ENCODE results near the gene POMGNT2. TPM values are rescaled to one million over a fixed set of nuclear protein-coding genes. Genes with fewer than 3 reads are reported as not detected.

Gene POMGNT2
- total RNA-seq, 1 donor from 2014 or later, result 23.0 TPM

GRCh38 chr3:43104660-43105595, 951 bp downstream of the POMGNT2 start:
- intact Hi-C loops (cut with DNase I), result no loop called here
- ATAC-seq, result no peak
- DNase-seq (ENCODE audit: missing footprints), result no peak

DNA sequence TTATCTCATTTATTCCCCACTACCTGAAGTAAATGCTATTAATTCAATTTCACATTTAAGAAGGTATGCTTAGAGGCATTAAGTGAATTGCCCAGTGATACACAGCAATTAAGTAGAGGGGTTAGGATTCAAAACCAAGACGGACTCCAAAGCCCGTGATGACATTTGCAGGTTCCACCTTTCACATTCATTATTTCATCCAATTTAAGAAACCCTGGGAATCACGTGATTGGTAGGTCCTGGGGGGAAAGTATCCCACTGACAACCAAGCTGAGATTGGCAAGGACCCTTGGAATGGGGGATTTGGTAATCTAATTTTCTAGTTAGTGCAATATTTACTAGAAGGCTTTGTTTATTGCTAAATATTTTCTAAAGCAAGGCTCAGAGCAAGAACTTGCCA, 1.8 kb downstream of the POMGNT2 start:
- DNase-seq (ENCODE audit: missing footprints) (no peak), ATAC-seq (no peak)
- intact Hi-C loops (cut with DNase I), result no loop called here

GRCh38 chr3:43102773-43103480, 3.0 kb downstream of the POMGNT2 start:
- ATAC-seq, result peak; percentile 26
- DNase-seq (ENCODE audit: missing footprints), result no peak
- intact Hi-C loops (cut with DNase I), result no loop called here

DNA sequence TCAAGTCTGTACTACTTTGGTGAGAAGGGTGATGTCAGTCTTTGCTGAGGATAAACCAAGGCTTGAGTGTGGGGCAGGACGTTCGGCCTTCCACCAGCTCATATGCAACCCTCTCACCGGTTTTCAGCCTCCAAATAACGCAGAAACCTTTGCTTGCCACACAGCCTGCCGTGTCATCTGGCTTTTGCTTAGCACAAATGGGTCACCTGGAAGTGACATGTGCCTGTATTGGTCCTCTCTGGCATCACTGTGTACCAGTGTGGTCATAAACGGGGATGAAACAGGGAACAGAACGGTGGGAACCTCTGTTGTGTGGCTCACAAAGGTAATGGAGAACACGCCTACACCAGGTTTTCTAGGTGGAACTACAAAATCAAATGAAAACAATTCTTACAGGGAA, 7.1 kb downstream of the POMGNT2 start:
- no peak for DNase-seq (ENCODE audit: missing footprints)
- intact Hi-C loops (cut with DNase I), result no loop called here
- no peak for ATAC-seq

DNA sequence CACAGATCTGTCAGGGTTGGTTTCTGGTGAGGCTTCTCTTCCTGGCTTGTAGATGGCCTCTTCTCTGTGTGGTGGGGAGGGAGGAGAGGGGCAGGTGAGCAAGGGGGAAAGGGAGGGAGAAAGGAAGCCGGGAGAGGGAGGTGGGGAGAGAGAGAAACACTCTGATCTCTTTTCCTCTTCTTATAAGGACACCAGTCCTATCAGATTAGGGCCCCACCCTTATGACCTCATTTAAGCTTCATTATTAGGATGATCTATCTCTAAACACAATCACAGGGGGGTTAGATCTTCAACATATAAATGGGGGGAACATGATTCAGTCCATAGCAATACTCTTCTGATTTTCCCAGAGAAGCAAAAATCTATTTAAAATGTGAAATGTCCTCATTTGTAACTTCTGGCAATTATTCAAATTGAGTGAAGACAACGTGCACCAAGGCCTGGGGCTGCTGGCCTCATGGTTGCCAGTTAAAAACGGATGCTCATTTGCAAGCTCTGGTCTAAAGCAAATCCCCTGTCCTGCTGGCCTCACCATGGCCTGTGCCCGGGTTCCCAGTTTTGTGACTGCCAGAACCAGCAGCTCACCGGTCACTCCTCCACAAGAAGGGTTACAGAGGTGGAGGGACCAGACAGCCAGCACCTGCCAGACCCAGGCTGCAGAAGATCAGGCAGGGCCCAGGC, 8.3 kb downstream of the POMGNT2 start:
- ATAC-seq (no peak), DNase-seq (ENCODE audit: missing footprints) (no peak)
- intact Hi-C loops (cut with DNase I), result no loop called here

GRCh38 chr3:43096761-43097160, 9.1 kb downstream of the POMGNT2 start:
- no peak for DNase-seq (ENCODE audit: missing footprints)
- intact Hi-C loops (cut with DNase I), result no loop called here
- no peak for ATAC-seq

GRCh38 chr3:43095370-43095769, 10.5 kb downstream of the POMGNT2 start:
- ATAC-seq, result no peak
- intact Hi-C loops (cut with DNase I), result no loop called here

GRCh38 chr3:43094851-43095250, 11.0 kb downstream of the POMGNT2 start:
- intact Hi-C loops (cut with DNase I), result no loop called here
- ATAC-seq (no peak), DNase-seq (ENCODE audit: missing footprints) (no peak)

More at GRCh38 chr3:43095370-43095769, 10.5 kb downstream of the POMGNT2 start:
- DNase-seq (ENCODE audit: missing footprints), result no peak

- intact Hi-C loops (cut with DNase I), result no loop called here
- ATAC-seq (no peak), DNase-seq (ENCODE audit: missing footprints) (no peak)
These were observed 11.5 kb downstream of the POMGNT2 start for GRCh38 chr3:43094381-43094780.

DNA sequence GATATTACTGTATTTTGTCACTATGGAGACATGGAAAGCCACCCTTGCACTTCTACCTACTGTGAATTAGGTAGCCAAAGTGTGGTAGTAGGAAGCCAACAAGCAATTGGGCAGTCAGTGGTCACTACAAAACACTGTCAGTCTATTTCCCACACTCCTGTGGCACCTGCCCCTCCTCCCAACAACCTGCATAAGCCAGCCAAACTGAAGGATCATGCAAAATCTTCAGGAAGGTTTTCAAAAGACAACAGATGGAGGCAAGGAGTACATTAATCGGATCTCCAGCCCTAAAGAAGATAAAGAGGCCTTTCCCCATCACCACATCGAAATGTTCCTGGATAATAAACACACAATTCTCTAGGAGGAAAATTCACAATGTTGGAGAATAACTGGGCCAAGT, 11.9 kb downstream of the POMGNT2 start:
- no peak for ATAC-seq
- DNase-seq (ENCODE audit: missing footprints), result no peak
- intact Hi-C loops (cut with DNase I), result no loop called here

GRCh38 chr3:43093006-43093405, 12.9 kb downstream of the POMGNT2 start:
- DNase-seq (ENCODE audit: missing footprints), result no peak
- no peak for ATAC-seq
- intact Hi-C loops (cut with DNase I), result no loop called here

GRCh38 chr3:43091481-43091880, 14.4 kb downstream of the POMGNT2 start:
- intact Hi-C loops (cut with DNase I), result no loop called here
- ATAC-seq (no peak), DNase-seq (ENCODE audit: missing footprints) (no peak)

DNA sequence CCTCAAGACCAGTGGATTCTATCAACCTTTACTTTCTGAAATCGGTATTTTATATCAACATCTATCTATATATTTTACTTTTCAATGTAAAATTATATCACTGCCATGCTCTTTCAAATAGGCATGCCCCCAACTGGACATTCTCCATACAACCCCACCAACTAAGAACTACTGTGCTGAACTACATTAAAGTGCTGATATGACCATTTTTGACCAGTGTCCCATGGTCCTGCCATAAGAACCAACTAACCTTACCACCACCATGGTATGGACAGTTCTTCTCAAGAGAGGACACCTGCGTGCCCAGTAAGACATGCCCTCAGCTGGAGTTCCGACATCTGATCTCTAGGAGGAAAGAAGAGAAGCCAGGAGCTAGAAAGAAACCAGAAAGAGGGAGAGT, 15.6 kb downstream of the POMGNT2 start:
- no peak for DNase-seq (ENCODE audit: missing footprints)
- no peak for ATAC-seq
- intact Hi-C loops (cut with DNase I), result no loop called here

DNA sequence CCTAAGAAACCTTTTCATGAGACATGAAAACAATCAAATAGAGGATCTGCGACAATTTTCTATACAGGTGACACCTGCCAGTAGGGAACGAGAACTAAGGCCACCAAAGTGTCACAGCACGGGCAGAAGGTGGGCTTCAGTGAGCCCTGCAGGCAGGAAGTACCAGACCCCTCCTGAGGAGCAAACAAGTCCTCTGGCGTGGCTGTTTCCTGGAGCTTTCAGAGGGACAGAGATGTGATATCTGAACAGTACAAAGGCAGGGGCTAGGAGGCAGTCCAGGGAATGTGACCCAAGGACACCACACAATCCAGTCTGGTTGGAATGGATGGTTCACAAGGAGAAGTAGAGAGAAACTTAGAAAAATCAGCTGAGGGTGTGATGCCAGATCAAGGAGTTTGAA, 16.8 kb downstream of the POMGNT2 start:
- ATAC-seq (no peak), DNase-seq (ENCODE audit: missing footprints) (no peak)
- intact Hi-C loops (cut with DNase I), result no loop called here

- no peak for DNase-seq (ENCODE audit: missing footprints)
- ATAC-seq, result no peak
- intact Hi-C loops (cut with DNase I), result no loop called here
These were observed 18.6 kb downstream of the POMGNT2 start for GRCh38 chr3:43087249-43087776.

DNA sequence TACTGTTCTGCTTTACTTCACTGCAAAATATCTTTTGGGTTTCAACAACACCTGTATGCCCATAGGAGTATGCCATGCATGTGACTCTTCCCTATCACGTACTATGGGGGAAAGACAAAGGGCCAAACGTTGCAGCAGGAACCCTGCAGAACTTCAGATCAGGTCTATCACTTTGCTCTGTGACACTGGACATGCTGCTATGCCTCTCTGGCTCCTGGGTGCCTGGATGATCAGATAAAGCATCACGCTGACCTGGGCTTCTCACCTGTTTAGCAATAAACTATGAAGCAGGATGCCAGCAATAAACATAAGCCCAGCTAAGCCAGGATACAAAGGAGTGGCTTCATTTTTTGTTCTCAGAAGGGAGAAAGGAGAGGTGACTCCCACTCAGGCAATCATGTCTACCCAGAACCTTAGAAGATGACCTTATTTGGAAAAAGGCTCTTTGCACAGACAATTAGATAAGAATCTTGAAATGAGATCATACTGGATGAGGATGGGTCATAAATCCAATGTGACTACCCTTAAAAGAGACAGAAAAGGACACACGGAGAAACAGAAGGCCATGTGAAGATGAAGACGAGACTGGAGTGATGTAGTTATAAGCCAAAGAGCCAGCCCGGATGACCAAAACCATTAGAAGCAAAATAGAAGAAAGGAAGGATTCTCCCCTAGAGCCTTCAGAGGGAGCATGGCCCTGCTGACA, 19.3 kb downstream of the POMGNT2 start:
- DNase-seq (ENCODE audit: missing footprints) (no peak), ATAC-seq (no peak)
- intact Hi-C loops (cut with DNase I), result no loop called here

- intact Hi-C loops (cut with DNase I), result no loop called here
- ATAC-seq, result no peak
- no peak for DNase-seq (ENCODE audit: missing footprints)
These were observed 23.4 kb downstream of the POMGNT2 start for GRCh38 chr3:43082457-43082856.

DNA sequence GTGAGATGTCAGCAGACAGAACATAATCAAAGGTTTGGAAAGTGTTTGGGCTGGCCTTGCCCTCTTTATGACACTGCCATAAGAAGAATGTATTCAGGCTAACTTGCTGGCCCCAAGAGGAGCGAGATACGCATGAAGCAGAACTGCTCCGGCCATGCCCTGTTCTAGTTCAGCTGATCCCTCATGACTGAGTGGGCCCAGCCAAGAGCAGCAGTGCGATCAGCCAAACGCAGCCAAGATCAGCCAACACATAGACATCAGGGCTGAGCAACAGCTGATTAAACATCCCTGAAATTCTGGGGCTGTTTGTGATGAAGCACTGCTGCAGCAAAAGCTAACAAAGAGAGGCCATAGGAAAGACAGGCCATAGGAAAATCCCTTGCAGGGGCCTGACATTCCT, 24.1 kb downstream of the POMGNT2 start:
- ATAC-seq (peak; percentile 37), DNase-seq (ENCODE audit: missing footprints) (no peak)
- intact Hi-C loops (cut with DNase I), result no loop called here
